CD14-positive monocyte (primary cell): ENCODE results near the gene PHYHD1. TPM values are rescaled to one million over a fixed set of nuclear protein-coding genes. Genes with fewer than 3 reads are reported as not detected.

Source experiments
- DNase-seq, 3 donors: peaks; one replicate each; pipeline ENCODE4 v3.0.0-alpha.2; 2011 to 2022
- H2AFZ ChIP-seq: 2 replicates; pipeline ENCODE4 v1.6.0; 2012; ENCODE audit warnings: mild to moderate bottlenecking, low read depth, low read length, inconsistent platforms; ENCODE audit not compliant: insufficient read depth, poor library complexity, severe bottlenecking
- H3K27ac ChIP-seq, 2 donors: 1 replicate in 1 of 2; 2 replicates in 1 of 2; pipeline ENCODE4 v1.5.1; 2012 to 2013; ENCODE audit warnings: low read length in 2 of 2, control low read depth in 1 of 2, inconsistent platforms in 1 of 2, low read depth in 1 of 2, mild to moderate bottlenecking in 1 of 2
- H3K27me3 ChIP-seq, 2 donors: one replicate each; pipeline versions ENCODE4 v1.6.0 to v1.6.1; 2011 to 2013; ENCODE audit warnings: low read length in 2 of 2; ENCODE audit not compliant: control insufficient read depth in 2 of 2, insufficient read depth in 2 of 2
- H3K36me3 ChIP-seq, 2 donors: replicated peaks in 1 of 2; 1 replicate in 1 of 2; 2 replicates in 1 of 2; pipeline versions ENCODE4 v1.5.1 to v1.6.1; 2012 to 2013; ENCODE audit warnings: low read length in 2 of 2, control low read depth in 1 of 2, inconsistent platforms in 1 of 2, mild to moderate bottlenecking in 1 of 2; ENCODE audit not compliant: insufficient read depth in 2 of 2, control insufficient read depth in 1 of 2
- H3K4me1 ChIP-seq, 2 donors: 1 replicate in 1 of 2; 2 replicates in 1 of 2; pipeline versions ENCODE4 v1.5.1 to v1.6.1; 2012 to 2013; ENCODE audit warnings: low read length in 2 of 2, control low read depth in 1 of 2, inconsistent platforms in 1 of 2, mild to moderate bottlenecking in 1 of 2, moderate library complexity in 1 of 2; ENCODE audit not compliant: insufficient read depth in 2 of 2, control insufficient read depth in 1 of 2
- H3K4me2 ChIP-seq: replicated peaks from 2 replicates; pipeline ENCODE3; 2012; ENCODE audit warnings: low read length, moderate library complexity, mild to moderate bottlenecking; ENCODE audit not compliant: poor library complexity, severe bottlenecking; ENCODE audit errors: extremely low read depth
- H3K4me3 ChIP-seq, 3 experiments: fragments of 200-600 bp in 1 of 3; sonication (generic) in 1 of 3; replicated peaks in 1 of 3; 1 replicate in 2 of 3; 2 replicates in 1 of 3; pipeline ENCODE4 v1.5.1; 2011 to 2013; ENCODE audit warnings: low read length in 3 of 3, mild to moderate bottlenecking in 3 of 3, control low read depth in 2 of 3, low read depth in 2 of 3, inconsistent platforms in 1 of 3, moderate library complexity in 1 of 3
- H3K79me2 ChIP-seq: 2 replicates; pipeline ENCODE4 v1.6.0; 2012; ENCODE audit warnings: mild to moderate bottlenecking, control low read depth, inconsistent platforms, low read length, moderate library complexity; ENCODE audit not compliant: insufficient read depth
- H3K9ac ChIP-seq: 2 replicates; pipeline ENCODE4 v1.6.0; 2017; ENCODE audit warnings: low read length, mild to moderate bottlenecking; ENCODE audit not compliant: insufficient read depth, poor library complexity, severe bottlenecking
- H3K9me3 ChIP-seq, 2 donors: replicated peaks in 1 of 2; 1 replicate in 1 of 2; 2 replicates in 1 of 2; pipeline versions ENCODE4 v1.5.1 to v1.6.1; 2012 to 2013; ENCODE audit warnings: low read length in 2 of 2, control low read depth in 1 of 2; ENCODE audit not compliant: control insufficient read depth in 1 of 2, insufficient read depth in 1 of 2
- H4K20me1 ChIP-seq: 2 replicates; pipeline ENCODE4 v1.6.0; 2012; ENCODE audit warnings: mild to moderate bottlenecking, low read length, control low read depth, moderate library complexity; ENCODE audit not compliant: insufficient read depth
- H3K27ac Mint-ChIP-seq, 7 donors: one replicate each; pipeline ENCODE4 v1.8.0; 2020; ENCODE audit warnings: mild to moderate bottlenecking in 7 of 7, mixed read lengths in 7 of 7, moderate library complexity in 6 of 7, inconsistent platforms in 2 of 7
- H3K27me3 Mint-ChIP-seq, 3 donors: one replicate each; pipeline ENCODE4 v1.8.0; 2021 to 2022; ENCODE audit warnings: low read depth in 3 of 3, mild to moderate bottlenecking in 3 of 3, mixed read lengths in 3 of 3, moderate library complexity in 3 of 3, inconsistent platforms in 1 of 3
- H3K36me3 Mint-ChIP-seq, 2 donors: one replicate each; pipeline ENCODE4 v1.8.0; 2020; ENCODE audit warnings: mixed read lengths in 2 of 2, inconsistent platforms in 1 of 2, mild to moderate bottlenecking in 1 of 2
- H3K4me1 Mint-ChIP-seq: one replicate; pipeline ENCODE4 v1.8.0; 2020; ENCODE audit warnings: mild to moderate bottlenecking, mixed read lengths
- H3K4me3 Mint-ChIP-seq, 2 donors: one replicate each; pipeline ENCODE4 v1.8.0; 2020; ENCODE audit warnings: mild to moderate bottlenecking in 2 of 2, mixed read lengths in 2 of 2, moderate library complexity in 1 of 2
- H3K9me3 Mint-ChIP-seq, 7 donors: one replicate each; pipeline ENCODE4 v1.8.0; 2020 to 2022; ENCODE audit warnings: mixed read lengths in 7 of 7, mild to moderate bottlenecking in 6 of 7, moderate library complexity in 6 of 7, inconsistent platforms in 2 of 7
- WGBS: methylation state at CpG from one replicate; pipeline ENCODE4 v1.1.5; 2013; ENCODE audit warnings: missing lambda C conversion rate; ENCODE audit not compliant: insufficient coverage; 5-methylcytosine and 5-hydroxymethylcytosine counted together
- intact Hi-C, 2 donors: fragments of 100-400 bp; cut with micrococcal nuclease; formaldehyde crosslinking; loops; one replicate each; pipeline versions ENCODE4 v1.15.0 to v1.15.1; 2023
- polyA plus RNA-seq, 3 donors: library from polyadenylated mRNA; depleted of rRNA in 1 of 3; unstranded in 2 of 3; stranded (reverse) in 1 of 3; fragments of 300-500 nt in 2 of 3; fragments of >200 nt in 1 of 3; fragmentation: Illumina TruSeq in 2 of 3; gene quantifications; 1 replicate in 2 of 3; 2 replicates in 1 of 3; pipeline ENCODE4 v1.2.3, GENCODE V29; 2012 to 2021
- TF ChIP-seq, protein P1 (sequence below): fragments of 200-600 bp; IDR thresholded peaks from one replicate; pipeline ENCODE4 v1.8.0; 2022; ENCODE audit warnings: antibody characterized with exemption, mild to moderate bottlenecking

Gene PHYHD1
- polyA plus RNA-seq, 3 donors, result 0.29 TPM; not detected in 2

DNA sequence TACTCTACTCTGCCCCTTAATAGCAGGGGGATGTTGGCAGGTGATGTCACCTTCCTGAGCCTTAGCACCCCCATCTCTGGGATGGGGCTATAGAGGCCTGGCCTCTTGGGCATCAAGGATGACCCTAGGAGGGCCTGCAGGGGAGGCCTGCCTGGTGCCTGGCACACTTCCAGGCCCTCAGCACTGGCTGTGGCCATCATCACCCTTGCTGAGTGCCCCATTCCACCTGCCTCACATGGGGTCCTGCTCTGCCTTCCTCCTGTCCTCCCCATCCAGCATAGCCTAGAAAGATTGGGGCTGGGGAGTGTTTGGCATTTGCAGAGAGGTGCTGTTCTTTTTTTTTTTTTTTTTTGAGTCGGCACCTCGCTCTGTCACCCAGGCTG is 17.7 kb upstream of the PHYHD1 start:
- TF ChIP-seq, protein P1, sequence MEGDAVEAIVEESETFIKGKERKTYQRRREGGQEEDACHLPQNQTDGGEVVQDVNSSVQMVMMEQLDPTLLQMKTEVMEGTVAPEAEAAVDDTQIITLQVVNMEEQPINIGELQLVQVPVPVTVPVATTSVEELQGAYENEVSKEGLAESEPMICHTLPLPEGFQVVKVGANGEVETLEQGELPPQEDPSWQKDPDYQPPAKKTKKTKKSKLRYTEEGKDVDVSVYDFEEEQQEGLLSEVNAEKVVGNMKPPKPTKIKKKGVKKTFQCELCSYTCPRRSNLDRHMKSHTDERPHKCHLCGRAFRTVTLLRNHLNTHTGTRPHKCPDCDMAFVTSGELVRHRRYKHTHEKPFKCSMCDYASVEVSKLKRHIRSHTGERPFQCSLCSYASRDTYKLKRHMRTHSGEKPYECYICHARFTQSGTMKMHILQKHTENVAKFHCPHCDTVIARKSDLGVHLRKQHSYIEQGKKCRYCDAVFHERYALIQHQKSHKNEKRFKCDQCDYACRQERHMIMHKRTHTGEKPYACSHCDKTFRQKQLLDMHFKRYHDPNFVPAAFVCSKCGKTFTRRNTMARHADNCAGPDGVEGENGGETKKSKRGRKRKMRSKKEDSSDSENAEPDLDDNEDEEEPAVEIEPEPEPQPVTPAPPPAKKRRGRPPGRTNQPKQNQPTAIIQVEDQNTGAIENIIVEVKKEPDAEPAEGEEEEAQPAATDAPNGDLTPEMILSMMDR, result no peak
- Mint-ChIP-seq H3K4me1 (peaks cover 32% of the 10 kb centered on the region), H3K9me3 (peaks cover 0 to 1% (median 0%) of the 10 kb centered on the region in 7 donors), H3K27me3 (peaks cover 0 to 6% (median 0%) of the 10 kb centered on the region in 3 donors), H3K36me3 (peaks cover 15 to 22% of the 10 kb centered on the region in 2 donors), H3K27ac (peak overlapping the region in 2 of 7 donors; percentile 15 to 63), H3K4me3 (no peak overlapping the region)
- H3K4me3 ChIP-seq, result no peak overlapping the region
- no peak overlapping the region for H3K27ac ChIP-seq
- H3K36me3 ChIP-seq, result peaks cover 8 to 16% of the 10 kb centered on the region in 2 donors
- no peaks in the 10 kb centered on the region for H3K27me3 ChIP-seq
- intact Hi-C loops, result no loop called here
- peaks cover 6% of the 10 kb centered on the region for H3K79me2 ChIP-seq
- H3K4me1 ChIP-seq, result peaks cover 28 to 32% of the 10 kb centered on the region in 2 donors
- no peaks in the 10 kb centered on the region for H3K9me3 ChIP-seq
- peaks cover 16% of the 10 kb centered on the region for H4K20me1 ChIP-seq
- no CpG with 5 or more reads among the region's 2 CpGs for WGBS
- H3K4me2 ChIP-seq, result no peak overlapping the region
- H3K9ac ChIP-seq, result no peak overlapping the region
- no peak for DNase-seq
- H2AFZ ChIP-seq, result no peak overlapping the region

DNA sequence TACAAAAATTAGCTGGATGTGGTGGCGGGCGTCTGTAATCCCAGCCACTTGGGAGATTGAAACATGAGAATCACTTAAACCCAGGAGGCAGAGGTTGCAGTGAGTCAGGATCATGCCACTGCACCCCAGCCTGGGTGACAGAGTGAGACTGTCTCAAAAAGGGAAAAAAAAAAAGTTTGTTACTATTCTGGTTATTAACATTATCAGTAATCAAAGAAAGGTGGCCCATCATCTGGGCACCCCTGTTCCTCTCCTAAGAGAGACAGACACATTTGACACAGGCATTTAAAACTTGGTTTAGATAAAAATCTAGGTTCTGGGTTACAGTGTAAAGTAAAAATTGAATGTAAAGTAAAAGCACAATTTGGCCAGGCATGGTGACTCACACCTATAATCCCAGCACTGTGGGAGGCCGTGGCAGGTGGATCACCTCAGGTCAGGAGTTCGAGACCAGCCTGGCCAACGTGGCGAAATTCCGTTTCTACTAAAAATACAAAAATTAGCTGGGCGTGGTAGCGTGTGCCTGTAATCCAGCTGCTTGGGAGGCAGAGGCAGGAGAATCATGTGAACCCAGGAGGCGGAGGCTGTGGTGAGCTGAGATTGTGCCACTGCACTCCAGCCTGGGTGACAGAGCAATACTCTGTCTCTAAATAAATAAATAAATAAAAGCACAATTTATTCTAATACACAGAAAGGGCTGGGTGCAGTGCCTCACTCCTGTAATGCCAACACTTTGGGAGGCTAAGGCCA is 16.7 kb upstream of the PHYHD1 start:
- H3K27me3 Mint-ChIP-seq, result peaks cover 0 to 8% (median 0%) of the 10 kb centered on the region in 3 donors
- Histone ChIP-seq H3K36me3 (peaks cover 18 to 26% of the 10 kb centered on the region in 2 donors), H3K4me2 (no peak overlapping the region), H3K9me3 (no peaks in the 10 kb centered on the region), H3K27ac (no peak overlapping the region), H3K4me1 (peaks cover 20 to 22% of the 10 kb centered on the region in 2 donors), H3K4me3 (no peak overlapping the region), H3K27me3 (no peaks in the 10 kb centered on the region), H4K20me1 (peaks cover 16% of the 10 kb centered on the region), H3K9ac (no peak overlapping the region), H2AFZ (no peak overlapping the region), H3K79me2 (peaks cover 6% of the 10 kb centered on the region)
- intact Hi-C loops, result no loop called here
- peak overlapping the region in 1 of 7 donors; percentile 20 for H3K27ac Mint-ChIP-seq
- peaks cover 22 to 27% of the 10 kb centered on the region in 2 donors for H3K36me3 Mint-ChIP-seq
- H3K9me3 Mint-ChIP-seq, result peaks cover 0 to 1% (median 0%) of the 10 kb centered on the region in 7 donors
- H3K4me1 Mint-ChIP-seq, result peaks cover 23% of the 10 kb centered on the region
- no peak overlapping the region for H3K4me3 Mint-ChIP-seq
- 95% methylated on average over 4 of the region's 10 CpGs for WGBS
- TF ChIP-seq, protein P1, result no peak
- DNase-seq, result no peak
